Measurements from ENCODE around the gene GSN. TPM values are rescaled to one million over a fixed set of nuclear protein-coding genes. Genes with fewer than 3 reads are reported as not detected.

GSN gene
- total RNA-seq, 1 experiment from 2014 or later, result 100 TPM

GRCh38 chr9:121234832-121235161 lies 33.2 kb upstream of the GSN start:
- Histone ChIP-seq H3K4me3 (ENCODE audit: low read depth, low read length) (no peak overlapping the region), H3K9me3 (no peaks in the 10 kb centered on the region), H3K4me1 (no peaks in the 10 kb centered on the region), H3K27me3 (replicated peaks; ENCODE audit: control insufficient read depth, insufficient read depth, low read length) (no peaks in the 10 kb centered on the region), H3K36me3 (ENCODE audit: control insufficient read depth, insufficient read depth, low read length) (no peaks in the 10 kb centered on the region)
- Mint-ChIP-seq H3K27me3 (ENCODE audit: insufficient read depth, unreplicated experiment) (no peaks in the 10 kb centered on the region), H3K9me3 (ENCODE audit: unreplicated experiment) (no peaks in the 10 kb centered on the region), H3K4me1 (ENCODE audit: low read depth, unreplicated experiment) (no peaks in the 10 kb centered on the region), H3K36me3 (ENCODE audit: insufficient read depth, unreplicated experiment) (no peaks in the 10 kb centered on the region), H3K4me3 (ENCODE audit: unreplicated experiment) (no peak overlapping the region), H3K27ac (ENCODE audit: unreplicated experiment) (no peak overlapping the region)
- no peak for DNase-seq
- ChIA-PET CTCF (no interaction called here), POLR2A (no interaction called here)
- BruUV-seq (replicated peaks), result no TSS peak
- intact Hi-C loops (cut with micrococcal nuclease; ENCODE audit: unreplicated experiment), result no loop called here
- no peak for TF ChIP-seq CTCF (IDR thresholded peaks at IDR 0.05; ENCODE audit: insufficient read depth in 1 of 2, low read depth in 1 of 2, low read length in 1 of 2, severe bottlenecking in 1 of 2, unreplicated experiment in 1 of 2)

GRCh38 chr9:121235512-121235911 lies 32.5 kb upstream of the GSN start:
- H3K27ac Mint-ChIP-seq (ENCODE audit: unreplicated experiment), result no peak overlapping the region
- no peaks in the 10 kb centered on the region for H3K9me3 Mint-ChIP-seq (ENCODE audit: unreplicated experiment)
- Histone ChIP-seq H3K4me1 (no peaks in the 10 kb centered on the region), H3K4me3 (ENCODE audit: low read depth, low read length) (no peak overlapping the region), H3K27me3 (replicated peaks; ENCODE audit: control insufficient read depth, insufficient read depth, low read length) (no peaks in the 10 kb centered on the region), H3K9me3 (no peaks in the 10 kb centered on the region), H3K36me3 (ENCODE audit: control insufficient read depth, insufficient read depth, low read length) (no peaks in the 10 kb centered on the region)
- CTCF ChIA-PET, result no interaction called here
- H3K4me1 Mint-ChIP-seq (ENCODE audit: low read depth, unreplicated experiment), result no peaks in the 10 kb centered on the region
- no peak for DNase-seq
- H3K27me3 Mint-ChIP-seq (ENCODE audit: insufficient read depth, unreplicated experiment), result no peaks in the 10 kb centered on the region
- POLR2A ChIA-PET, result no interaction called here
- no peak overlapping the region for H3K4me3 Mint-ChIP-seq (ENCODE audit: unreplicated experiment)
- no peaks in the 10 kb centered on the region for H3K36me3 Mint-ChIP-seq (ENCODE audit: insufficient read depth, unreplicated experiment)
- no peak for TF ChIP-seq CTCF (IDR thresholded peaks at IDR 0.05; ENCODE audit: insufficient read depth in 1 of 2, low read depth in 1 of 2, low read length in 1 of 2, severe bottlenecking in 1 of 2, unreplicated experiment in 1 of 2)
- no TSS peak for BruUV-seq (replicated peaks)
- intact Hi-C loops (cut with micrococcal nuclease; ENCODE audit: unreplicated experiment), result no loop called here

GRCh38 chr9:121237916-121238315 lies 30.0 kb upstream of the GSN start:
- no peak for TF ChIP-seq CTCF (IDR thresholded peaks at IDR 0.05; ENCODE audit: insufficient read depth in 1 of 2, low read depth in 1 of 2, low read length in 1 of 2, severe bottlenecking in 1 of 2, unreplicated experiment in 1 of 2)
- no peak overlapping the region for H3K4me3 ChIP-seq (ENCODE audit: low read depth, low read length)
- Mint-ChIP-seq H3K27ac (ENCODE audit: unreplicated experiment) (no peak overlapping the region), H3K9me3 (ENCODE audit: unreplicated experiment) (no peaks in the 10 kb centered on the region), H3K36me3 (ENCODE audit: insufficient read depth, unreplicated experiment) (no peaks in the 10 kb centered on the region), H3K4me3 (ENCODE audit: unreplicated experiment) (no peak overlapping the region), H3K4me1 (ENCODE audit: low read depth, unreplicated experiment) (no peaks in the 10 kb centered on the region), H3K27me3 (ENCODE audit: insufficient read depth, unreplicated experiment) (no peaks in the 10 kb centered on the region)
- no peaks in the 10 kb centered on the region for H3K4me1 ChIP-seq
- intact Hi-C loops (cut with micrococcal nuclease; ENCODE audit: unreplicated experiment), result no loop called here
- no peaks in the 10 kb centered on the region for H3K36me3 ChIP-seq (ENCODE audit: control insufficient read depth, insufficient read depth, low read length)
- no peaks in the 10 kb centered on the region for H3K9me3 ChIP-seq
- no peak for DNase-seq
- H3K27me3 ChIP-seq (replicated peaks; ENCODE audit: control insufficient read depth, insufficient read depth, low read length), result no peaks in the 10 kb centered on the region
- POLR2A ChIA-PET, result no interaction called here
- CTCF ChIA-PET, result no interaction called here
- BruUV-seq (replicated peaks), result no TSS peak
